Measurements from ENCODE around the gene CFAP20DC.

Gene CFAP20DC

DNA sequence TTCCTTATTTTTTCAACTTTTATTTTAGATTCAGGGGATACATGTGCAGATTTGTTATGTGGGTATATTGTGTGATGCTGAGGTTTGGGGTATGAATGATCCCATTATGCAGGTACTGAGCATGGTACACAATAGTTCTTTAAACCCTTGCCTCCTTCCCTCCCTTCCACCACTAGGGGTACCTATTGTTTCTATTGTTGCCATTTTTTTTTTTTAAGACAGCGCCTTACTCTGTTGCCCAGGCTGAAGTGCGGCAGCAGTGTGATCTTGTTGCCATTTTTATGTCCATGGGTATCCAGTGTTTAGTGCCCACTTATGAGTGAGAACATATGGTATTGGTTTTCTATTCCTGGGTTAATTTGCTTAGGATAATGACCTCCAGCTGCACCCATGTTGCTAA, 266.0 kb downstream of the CFAP20DC start:
- Histone ChIP-seq H3K9ac (ENCODE audit: low read depth, low read length, poor library complexity) (no peak overlapping the region), H2BK15ac (ENCODE audit: low read length) (no peak overlapping the region), H3K4ac (ENCODE audit: low read length) (no peak overlapping the region), H3K14ac (ENCODE audit: low read length) (no peak overlapping the region), H3K9me3 (replicated peaks in 1 of 2; ENCODE audit: control insufficient read depth in 2 of 2, insufficient read depth in 1 of 2, low read depth in 1 of 2, low read length in 2 of 2) (peaks cover 0 to 7% of the 10 kb centered on the region in 2 donors), H3K27me3 (ENCODE audit: control insufficient read depth in 3 of 3, insufficient read depth in 3 of 3, low read depth in 1 of 3, low read length in 3 of 3) (no peaks in the 10 kb centered on the region), H2AFZ (ENCODE audit: low read length) (no peak overlapping the region), H2AK5ac (ENCODE audit: low read depth, low read length) (no peak overlapping the region), H3K23ac (ENCODE audit: low read depth, low read length, poor library complexity) (no peak overlapping the region), H2BK120ac (ENCODE audit: low read depth, low read length) (no peak overlapping the region), H3K36me3 (replicated peaks in 1 of 2; ENCODE audit: control insufficient read depth in 2 of 2, insufficient read depth in 2 of 2, low read length in 2 of 2) (no peaks in the 10 kb centered on the region), H3K4me1 (ENCODE audit: control insufficient read depth in 2 of 2, insufficient read depth in 1 of 2, low read depth in 1 of 2, low read length in 2 of 2) (no peaks in the 10 kb centered on the region), H4K8ac (ENCODE audit: low read depth, low read length) (no peak overlapping the region), H3K4me3 (ENCODE audit: low read length in 2 of 2) (no peak overlapping the region), H2BK5ac (ENCODE audit: low read length) (no peak overlapping the region), H3K18ac (ENCODE audit: low read length) (no peak overlapping the region), H4K91ac (ENCODE audit: low read depth, low read length, poor library complexity) (no peak overlapping the region), H3K4me2 (ENCODE audit: insufficient read depth, low read length, poor library complexity, severe bottlenecking) (no peak overlapping the region), H3K27ac (replicated peaks; ENCODE audit: low read length) (no peak overlapping the region), H3K79me1 (ENCODE audit: low read depth, low read length) (no peaks in the 10 kb centered on the region), H2BK12ac (ENCODE audit: low read length) (no peak overlapping the region)
- no CpG with 5 or more reads among the region's 2 CpGs for WGBS, 2 donors (ENCODE audit: extremely low coverage in 2 of 2, insufficient read length in 2 of 2, insufficient replicate concordance in 1 of 2)
- no peak for DNase-seq (ENCODE audit: low spot score)

DNA sequence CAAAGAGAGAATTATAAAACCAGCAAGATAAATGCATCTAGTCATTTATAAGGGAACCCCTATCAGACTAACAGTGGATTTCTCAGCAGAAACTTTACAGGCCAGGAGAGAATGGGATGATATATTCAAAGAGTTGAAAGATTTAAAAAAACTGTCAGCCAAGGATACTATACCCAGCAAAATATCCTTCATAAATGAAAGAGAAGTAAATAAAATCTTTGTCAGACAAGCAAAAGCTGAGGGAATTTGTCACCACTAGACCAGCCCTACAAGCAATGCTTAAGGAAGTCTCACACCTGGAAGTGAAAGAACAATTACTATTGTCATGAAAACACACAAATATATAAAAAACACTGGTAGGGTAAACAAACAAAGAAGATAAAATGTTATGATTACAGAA, 269.9 kb downstream of the CFAP20DC start:
- DNase-seq (ENCODE audit: low spot score) = peak; percentile 3

DNA sequence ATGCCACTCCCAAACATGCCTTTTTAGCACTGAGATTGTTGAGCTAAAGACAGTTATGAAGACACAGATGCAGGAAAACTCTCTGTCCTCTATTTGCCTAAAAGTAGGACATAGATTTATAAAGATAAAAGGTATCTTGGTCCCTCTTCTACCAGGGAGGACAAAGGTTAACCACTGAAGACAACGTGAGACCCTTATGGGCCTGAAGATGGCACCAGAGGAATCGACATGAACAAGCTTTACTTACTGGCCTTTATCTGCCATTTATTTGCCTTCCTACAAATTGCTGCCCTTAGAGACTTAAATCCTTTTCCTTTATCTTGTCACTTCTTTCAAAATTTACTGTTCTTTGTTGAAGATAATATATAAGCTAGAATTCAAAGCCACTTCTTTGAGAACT, 273.6 kb downstream of the CFAP20DC start:
- no peak for DNase-seq (ENCODE audit: low spot score)
- H3K14ac ChIP-seq (ENCODE audit: low read length) = no peak overlapping the region
- H3K4me3 ChIP-seq (ENCODE audit: low read length in 2 of 2) = no peak overlapping the region
- no peak overlapping the region for H2BK15ac ChIP-seq (ENCODE audit: low read length)
- H3K23ac ChIP-seq (ENCODE audit: low read depth, low read length, poor library complexity) = no peak overlapping the region
- H4K8ac ChIP-seq (ENCODE audit: low read depth, low read length) = no peak overlapping the region
- no peak overlapping the region for H2BK12ac ChIP-seq (ENCODE audit: low read length)
- H3K27ac ChIP-seq (replicated peaks; ENCODE audit: low read length) = no peak overlapping the region
- H2BK5ac ChIP-seq (ENCODE audit: low read length) = no peak overlapping the region
- H2AFZ ChIP-seq (ENCODE audit: low read length) = no peak overlapping the region
- no peak overlapping the region for H3K18ac ChIP-seq (ENCODE audit: low read length)
- no peaks in the 10 kb centered on the region for H3K4me1 ChIP-seq (ENCODE audit: control insufficient read depth in 2 of 2, insufficient read depth in 1 of 2, low read depth in 1 of 2, low read length in 2 of 2)
- no peak overlapping the region for H4K91ac ChIP-seq (ENCODE audit: low read depth, low read length, poor library complexity)
- no peaks in the 10 kb centered on the region for H3K27me3 ChIP-seq (ENCODE audit: control insufficient read depth in 3 of 3, insufficient read depth in 3 of 3, low read depth in 1 of 3, low read length in 3 of 3)
- no peak overlapping the region for H3K9ac ChIP-seq (ENCODE audit: low read depth, low read length, poor library complexity)
- H2AK5ac ChIP-seq (ENCODE audit: low read depth, low read length) = no peak overlapping the region
- no peaks in the 10 kb centered on the region for H3K36me3 ChIP-seq (replicated peaks in 1 of 2; ENCODE audit: control insufficient read depth in 2 of 2, insufficient read depth in 2 of 2, low read length in 2 of 2)
- no peak overlapping the region for H2BK120ac ChIP-seq (ENCODE audit: low read depth, low read length)
- H3K4me2 ChIP-seq (ENCODE audit: insufficient read depth, low read length, poor library complexity, severe bottlenecking) = no peak overlapping the region
- H3K4ac ChIP-seq (ENCODE audit: low read length) = no peak overlapping the region
- WGBS, 2 donors (ENCODE audit: extremely low coverage in 2 of 2, insufficient read length in 2 of 2, insufficient replicate concordance in 1 of 2) = no CpG with 5 or more reads among the region's 2 CpGs
- no peaks in the 10 kb centered on the region for H3K79me1 ChIP-seq (ENCODE audit: low read depth, low read length)
- H3K9me3 ChIP-seq (replicated peaks in 1 of 2; ENCODE audit: control insufficient read depth in 2 of 2, insufficient read depth in 1 of 2, low read depth in 1 of 2, low read length in 2 of 2) = peaks cover 6 to 7% of the 10 kb centered on the region in 2 donors

More for the DNA sequence above, 269.9 kb downstream of the CFAP20DC start:
- Histone ChIP-seq H2AK5ac (ENCODE audit: low read depth, low read length) (no peak overlapping the region), H3K23ac (ENCODE audit: low read depth, low read length, poor library complexity) (no peak overlapping the region), H3K18ac (ENCODE audit: low read length) (no peak overlapping the region), H4K8ac (ENCODE audit: low read depth, low read length) (no peak overlapping the region), H3K9ac (ENCODE audit: low read depth, low read length, poor library complexity) (no peak overlapping the region), H3K36me3 (replicated peaks in 1 of 2; ENCODE audit: control insufficient read depth in 2 of 2, insufficient read depth in 2 of 2, low read length in 2 of 2) (no peaks in the 10 kb centered on the region), H3K4ac (ENCODE audit: low read length) (no peak overlapping the region), H3K9me3 (replicated peaks in 1 of 2; ENCODE audit: control insufficient read depth in 2 of 2, insufficient read depth in 1 of 2, low read depth in 1 of 2, low read length in 2 of 2) (peaks cover 6 to 7% of the 10 kb centered on the region in 2 donors), H3K4me2 (ENCODE audit: insufficient read depth, low read length, poor library complexity, severe bottlenecking) (no peak overlapping the region), H2AFZ (ENCODE audit: low read length) (no peak overlapping the region), H3K27ac (replicated peaks; ENCODE audit: low read length) (no peak overlapping the region), H2BK12ac (ENCODE audit: low read length) (no peak overlapping the region), H3K4me1 (ENCODE audit: control insufficient read depth in 2 of 2, insufficient read depth in 1 of 2, low read depth in 1 of 2, low read length in 2 of 2) (no peaks in the 10 kb centered on the region), H3K27me3 (ENCODE audit: control insufficient read depth in 3 of 3, insufficient read depth in 3 of 3, low read depth in 1 of 3, low read length in 3 of 3) (no peaks in the 10 kb centered on the region), H4K91ac (ENCODE audit: low read depth, low read length, poor library complexity) (no peak overlapping the region), H2BK120ac (ENCODE audit: low read depth, low read length) (no peak overlapping the region), H2BK15ac (ENCODE audit: low read length) (no peak overlapping the region), H3K14ac (ENCODE audit: low read length) (no peak overlapping the region), H3K79me1 (ENCODE audit: low read depth, low read length) (no peaks in the 10 kb centered on the region), H2BK5ac (ENCODE audit: low read length) (no peak overlapping the region), H3K4me3 (ENCODE audit: low read length in 2 of 2) (no peak overlapping the region)

DNA sequence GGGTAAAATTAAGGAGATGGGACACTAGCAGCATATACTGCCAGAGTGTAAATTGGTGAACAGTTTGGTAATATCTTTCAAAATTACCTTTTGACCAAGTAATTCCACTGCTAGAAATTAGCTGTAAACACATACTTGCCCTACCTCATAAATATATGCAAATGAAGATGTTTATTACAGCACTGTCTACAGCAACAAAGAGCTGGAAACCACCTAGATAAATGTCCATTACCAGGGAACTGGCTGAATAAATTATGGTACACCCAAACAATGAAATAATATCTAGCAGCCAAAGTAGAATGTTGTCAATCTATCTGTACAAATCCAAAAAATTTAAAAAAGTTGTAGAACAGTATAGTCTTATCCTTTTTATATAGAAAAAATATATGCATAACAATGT, 277.4 kb downstream of the CFAP20DC start:
- Histone ChIP-seq H3K23ac (ENCODE audit: low read depth, low read length, poor library complexity) (no peak overlapping the region), H3K9me3 (replicated peaks in 1 of 2; ENCODE audit: control insufficient read depth in 2 of 2, insufficient read depth in 1 of 2, low read depth in 1 of 2, low read length in 2 of 2) (no peaks in the 10 kb centered on the region), H3K4ac (ENCODE audit: low read length) (no peak overlapping the region), H3K27me3 (ENCODE audit: control insufficient read depth in 3 of 3, insufficient read depth in 3 of 3, low read depth in 1 of 3, low read length in 3 of 3) (no peaks in the 10 kb centered on the region), H2BK5ac (ENCODE audit: low read length) (no peak overlapping the region), H2AFZ (ENCODE audit: low read length) (no peak overlapping the region), H3K4me3 (ENCODE audit: low read length in 2 of 2) (no peak overlapping the region), H2BK15ac (ENCODE audit: low read length) (no peak overlapping the region), H3K9ac (ENCODE audit: low read depth, low read length, poor library complexity) (no peak overlapping the region), H4K91ac (ENCODE audit: low read depth, low read length, poor library complexity) (no peak overlapping the region), H3K4me1 (ENCODE audit: control insufficient read depth in 2 of 2, insufficient read depth in 1 of 2, low read depth in 1 of 2, low read length in 2 of 2) (no peaks in the 10 kb centered on the region), H3K14ac (ENCODE audit: low read length) (no peak overlapping the region), H4K8ac (ENCODE audit: low read depth, low read length) (no peak overlapping the region), H2BK120ac (ENCODE audit: low read depth, low read length) (no peak overlapping the region), H3K4me2 (ENCODE audit: insufficient read depth, low read length, poor library complexity, severe bottlenecking) (no peak overlapping the region), H3K18ac (ENCODE audit: low read length) (no peak overlapping the region), H2AK5ac (ENCODE audit: low read depth, low read length) (no peak overlapping the region), H2BK12ac (ENCODE audit: low read length) (no peak overlapping the region), H3K79me1 (ENCODE audit: low read depth, low read length) (no peaks in the 10 kb centered on the region), H3K36me3 (replicated peaks in 1 of 2; ENCODE audit: control insufficient read depth in 2 of 2, insufficient read depth in 2 of 2, low read length in 2 of 2) (no peaks in the 10 kb centered on the region), H3K27ac (replicated peaks; ENCODE audit: low read length) (no peak overlapping the region)
- no peak for DNase-seq (ENCODE audit: low spot score)

Data from neuronal stem cell (in vitro differentiated cells).